ENCODE data around the gene OR6X1.
A peak's percentile ranks its signal among the peaks of the same experiment; 100 is the strongest.
"Not testable (repeated sequence)": the region's sequence is repeated elsewhere in the genome, so short reads cannot be mapped to it uniquely, and the experiment has no call there.

OR6X1 gene

DNA sequence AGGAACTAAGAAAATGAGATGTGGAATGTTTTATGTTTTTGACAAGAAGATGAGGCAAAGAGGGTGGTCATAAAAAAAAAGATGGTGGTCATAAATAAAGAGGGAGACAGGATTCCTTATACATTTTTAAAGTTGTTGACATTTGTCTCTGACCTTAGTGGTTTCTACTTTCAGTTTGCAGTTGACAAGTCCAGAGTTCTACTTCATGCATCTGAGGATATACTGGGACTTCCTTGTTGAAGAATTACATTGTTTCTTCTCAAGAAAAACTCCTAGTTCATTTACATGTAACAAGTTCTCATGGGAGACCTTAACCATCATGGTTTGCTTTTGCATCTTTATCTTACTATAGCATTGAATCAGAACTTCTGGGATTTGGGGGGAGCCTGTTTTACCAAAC is 1.2 kb downstream of the OR6X1 start:
- DNase-seq (ENCODE audit: low spot score), result no peak

DNA sequence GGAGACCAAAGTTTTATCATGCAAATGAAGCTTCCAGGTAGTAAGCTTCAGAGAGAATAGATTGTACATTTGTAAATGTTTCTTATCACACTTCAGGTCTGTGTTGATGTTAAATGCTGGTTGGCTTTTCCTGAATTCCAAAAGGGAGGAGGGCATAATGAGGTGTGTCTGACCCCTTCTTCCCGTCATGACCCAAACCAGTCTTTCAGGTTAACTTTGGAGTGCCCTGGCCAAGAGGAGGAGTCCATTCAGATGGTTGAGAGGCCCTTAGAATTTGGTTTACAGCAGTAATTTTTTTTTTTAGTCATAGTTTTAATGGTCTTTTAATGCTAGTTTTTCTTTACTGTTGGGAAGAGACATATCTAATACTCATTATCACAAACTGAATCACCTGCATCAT is 2.5 kb downstream of the OR6X1 start:
- no peak for DNase-seq (ENCODE audit: low spot score)

DNA sequence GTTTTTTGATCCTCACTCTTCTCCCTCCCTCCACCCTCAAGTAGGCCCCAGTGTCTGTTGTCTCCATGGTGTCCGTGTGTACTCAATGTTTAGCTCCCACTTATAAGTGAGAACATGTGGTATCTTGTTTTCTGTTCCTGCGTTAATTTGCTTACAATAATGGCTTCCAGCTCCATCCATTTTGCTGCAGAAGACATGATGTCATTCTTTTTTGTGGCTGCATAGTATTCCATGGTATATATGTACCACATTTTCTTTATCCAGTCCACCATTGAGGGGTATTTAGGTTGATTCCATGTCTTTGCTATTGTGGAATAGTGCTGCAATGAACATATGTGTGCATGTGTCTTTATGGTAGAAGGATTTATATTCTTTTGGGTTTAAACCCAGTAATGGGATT is 6.0 kb downstream of the OR6X1 start:
- not testable (repeated sequence) for DNase-seq (ENCODE audit: low spot score)

DNA sequence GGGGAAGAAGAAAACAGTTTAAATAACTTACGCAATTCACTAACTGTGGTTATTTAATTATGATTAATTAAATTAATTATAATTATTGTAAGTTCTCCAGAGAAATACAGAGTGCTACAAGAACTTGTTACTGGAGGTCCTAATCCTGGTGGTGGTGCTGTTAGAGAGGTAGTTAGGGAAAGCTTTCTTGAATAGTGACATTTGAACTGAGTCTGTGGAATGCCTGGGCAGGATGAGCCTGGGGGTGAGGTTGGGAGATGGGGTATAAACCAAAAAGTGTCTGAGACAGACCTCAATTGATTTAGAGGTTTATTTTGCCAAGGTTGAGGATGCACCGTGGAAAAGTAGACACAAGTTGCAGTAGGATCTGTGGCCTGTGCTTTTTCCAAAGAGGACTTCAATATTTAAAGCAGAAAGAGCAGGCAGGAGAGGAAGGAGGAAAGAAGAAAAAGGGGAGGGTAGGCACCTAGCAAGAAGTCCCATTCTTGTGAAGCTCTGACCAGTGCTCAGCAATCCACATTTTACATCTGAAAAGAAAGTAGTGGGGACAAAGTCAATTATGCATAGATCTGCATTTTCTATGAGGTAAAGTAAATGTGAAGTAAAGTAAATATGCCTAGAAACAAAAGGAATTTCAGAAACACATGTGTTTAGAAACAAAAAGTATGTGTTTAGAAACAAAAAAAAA is 8.4 kb downstream of the OR6X1 start:
- no peak for DNase-seq (ENCODE audit: low spot score)

DNA sequence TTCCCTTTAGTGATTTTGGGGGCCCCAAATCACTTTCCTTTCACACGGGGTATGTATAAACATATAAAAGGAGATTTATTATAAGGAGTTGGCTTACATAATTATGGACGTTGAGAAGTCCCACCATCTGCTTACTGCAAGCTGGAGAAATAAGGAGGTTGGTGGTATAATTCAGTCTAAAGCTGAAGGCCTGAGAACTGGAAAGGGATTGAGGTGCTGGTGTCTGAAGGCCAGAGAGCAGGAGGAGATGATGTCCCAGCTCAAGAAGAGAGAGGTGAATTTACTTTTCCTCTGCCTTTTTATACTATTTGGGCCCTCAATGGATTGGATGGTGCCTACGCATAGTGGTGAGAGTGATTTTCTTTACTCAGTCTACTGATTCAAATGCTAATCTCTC is 11.6 kb downstream of the OR6X1 start:
- no peak for DNase-seq (ENCODE audit: low spot score)

GRCh38 chr11:123742031-123742723 is 12.1 kb downstream of the OR6X1 start:
- peak; percentile 23 for DNase-seq (ENCODE audit: low spot score)

GRCh38 chr11:123741159-123742030 is 12.9 kb downstream of the OR6X1 start, which contains the start of gene ZNF202:
ZNF202 (minus strand) TSS chr11:123741660; CDS start chr11:123730888, 10,772 bp downstream.
- DNase-seq (ENCODE audit: low spot score), result peak; percentile 90

- DNase-seq (ENCODE audit: low spot score), result peak; percentile 10
These were observed 13.5 kb downstream of the OR6X1 start for GRCh38 chr11:123740787-123741158.

DNA sequence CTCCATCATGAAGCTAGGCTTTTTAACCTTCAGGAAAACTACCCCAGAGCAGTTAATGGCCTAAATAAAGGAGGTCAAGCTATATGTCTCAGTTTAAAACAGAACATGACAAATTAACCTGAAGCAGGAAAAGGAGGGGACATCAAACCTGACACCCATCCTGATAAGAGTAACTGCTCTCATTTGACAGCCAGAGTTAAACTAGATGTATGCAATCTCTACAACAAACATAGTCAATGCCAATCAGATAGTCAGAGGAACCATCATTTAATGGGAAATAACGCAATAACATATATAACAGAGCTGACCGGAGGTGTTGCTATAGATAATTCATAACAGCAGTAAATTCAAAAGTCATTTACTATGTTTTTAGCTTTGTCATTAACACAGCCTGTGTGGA is 15.9 kb downstream of the OR6X1 start:
- DNase-seq (ENCODE audit: low spot score), result no peak

DNA sequence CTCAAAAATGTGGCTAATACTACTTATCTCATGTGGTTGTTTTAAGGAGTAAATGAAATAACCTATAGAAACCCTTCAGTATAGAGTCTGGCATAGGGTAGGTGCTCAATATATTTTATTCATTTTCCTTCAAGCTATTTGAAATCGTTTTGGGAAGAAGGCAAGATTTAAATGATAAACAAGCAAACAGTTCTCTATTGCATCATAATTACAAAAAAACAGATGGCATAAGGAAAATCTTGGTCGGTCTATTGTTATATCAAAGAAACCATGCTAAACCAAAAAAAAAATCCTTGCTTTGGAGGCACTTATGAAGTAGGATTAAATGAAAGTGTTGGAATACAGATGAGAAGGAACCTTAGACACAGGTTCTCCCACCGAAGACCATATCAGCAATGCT is 17.5 kb downstream of the OR6X1 start:
- no peak for DNase-seq (ENCODE audit: low spot score)

DNA sequence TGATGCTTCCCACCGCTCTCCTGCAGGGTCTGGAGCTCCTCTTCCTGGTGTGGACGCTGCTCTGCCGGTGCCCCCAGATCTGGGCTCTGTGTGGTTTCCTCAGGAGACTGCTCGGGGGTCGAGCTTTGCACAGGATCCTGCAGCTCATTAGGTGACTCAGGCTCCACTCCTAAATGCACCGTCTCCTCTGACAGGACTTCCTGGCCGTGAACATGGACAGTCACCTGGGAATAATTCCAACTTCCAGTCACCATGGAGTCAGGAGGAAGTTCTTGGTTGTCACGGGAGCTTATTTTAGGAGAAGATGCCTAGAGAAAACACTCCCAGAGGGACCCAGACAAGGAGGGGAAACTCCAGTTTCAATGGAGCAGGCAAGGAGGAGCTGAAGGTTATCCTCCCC is 24.7 kb downstream of the OR6X1 start:
- DNase-seq (ENCODE audit: low spot score), result no peak

- DNase-seq (ENCODE audit: low spot score), result no peak
These were observed 28.2 kb downstream of the OR6X1 start for GRCh38 chr11:123725995-123726655.

GRCh38 chr11:123719452-123719851 is 34.9 kb downstream of the OR6X1 start:
- no peak for DNase-seq (ENCODE audit: low spot score)

DNA sequence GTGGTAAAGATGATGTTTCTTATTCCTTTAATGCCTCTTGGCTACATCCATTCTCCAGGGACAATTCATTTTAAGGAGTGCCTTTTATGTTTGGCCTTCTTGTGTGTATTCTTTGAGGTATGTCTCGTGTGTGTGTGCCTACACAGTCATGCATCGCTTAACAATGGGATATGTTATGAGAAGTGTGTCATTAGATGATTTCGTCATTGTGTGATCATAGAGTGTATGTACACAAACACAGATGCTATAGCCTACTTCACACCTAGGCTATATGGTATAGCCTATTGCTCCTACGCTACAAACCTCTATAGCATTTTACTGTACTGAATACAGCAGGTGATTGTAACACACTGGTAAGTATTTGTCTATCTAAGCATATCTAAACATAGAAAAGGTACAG is 35.8 kb downstream of the OR6X1 start:
- DNase-seq (ENCODE audit: low spot score), result no peak

- DNase-seq (ENCODE audit: low spot score), result no peak
These were observed 36.3 kb downstream of the OR6X1 start for GRCh38 chr11:123718063-123718462.

DNA sequence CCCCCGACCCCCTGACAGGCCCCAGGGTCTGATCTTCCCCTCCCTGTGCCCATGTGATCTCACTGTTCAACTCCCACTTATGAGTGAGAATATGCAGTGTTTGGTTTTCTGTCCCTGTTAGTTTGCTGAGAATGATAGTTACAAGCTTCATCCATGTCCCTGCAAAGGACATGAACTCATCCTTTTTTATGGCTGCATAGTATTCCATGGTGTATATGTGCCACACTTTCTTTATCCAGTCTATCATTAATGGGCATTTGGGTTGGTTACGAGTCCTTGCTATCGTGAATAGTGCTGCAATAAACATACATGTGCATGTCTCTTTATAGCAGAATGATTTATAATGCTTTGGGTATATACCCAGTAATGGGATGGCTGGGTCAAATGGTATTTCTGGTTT is 41.7 kb downstream of the OR6X1 start:
- DNase-seq (ENCODE audit: low spot score), result not testable (repeated sequence)

GRCh38 chr11:123707606-123708205 is 46.6 kb downstream of the OR6X1 start:
- DNase-seq (ENCODE audit: low spot score), result peak; percentile 76

DNA sequence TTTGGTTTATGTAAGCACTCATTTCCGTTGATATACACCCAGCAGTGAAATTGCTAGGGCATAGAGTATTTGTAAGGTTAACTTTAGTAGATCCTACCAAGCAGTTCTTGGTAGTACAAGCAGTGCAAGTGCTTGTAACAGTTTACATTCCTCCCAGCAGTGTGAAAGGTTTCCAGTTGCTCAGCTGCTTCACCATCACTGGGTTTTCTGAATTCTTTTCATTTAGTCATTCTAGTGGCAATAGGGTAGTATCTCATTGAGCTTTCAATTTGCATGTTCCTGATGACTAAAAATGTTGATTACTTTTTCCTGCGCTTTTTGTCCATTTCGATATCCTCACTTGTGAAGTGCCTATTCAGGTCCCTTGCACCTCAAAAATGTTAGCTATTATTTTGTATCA is 47.1 kb downstream of the OR6X1 start:
- no peak for DNase-seq (ENCODE audit: low spot score)

- DNase-seq (ENCODE audit: low spot score), result peak; percentile 52
These were observed 50.0 kb downstream of the OR6X1 start for GRCh38 chr11:123704341-123704740.
